ENCODE measurements around the gene ZDHHC7. TPM values are rescaled to one million over a fixed set of nuclear protein-coding genes. Genes with fewer than 3 reads are reported as not detected.
"Not testable (repeated sequence)": the region's sequence is repeated elsewhere in the genome, so short reads cannot be mapped to it uniquely, and the experiment has no call there.

Gene ZDHHC7, protein sequence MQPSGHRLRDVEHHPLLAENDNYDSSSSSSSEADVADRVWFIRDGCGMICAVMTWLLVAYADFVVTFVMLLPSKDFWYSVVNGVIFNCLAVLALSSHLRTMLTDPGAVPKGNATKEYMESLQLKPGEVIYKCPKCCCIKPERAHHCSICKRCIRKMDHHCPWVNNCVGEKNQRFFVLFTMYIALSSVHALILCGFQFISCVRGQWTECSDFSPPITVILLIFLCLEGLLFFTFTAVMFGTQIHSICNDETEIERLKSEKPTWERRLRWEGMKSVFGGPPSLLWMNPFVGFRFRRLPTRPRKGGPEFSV
- total RNA-seq (10 to 100 TPM; 29.0 to 32.5 TPM), polyA plus RNA-seq (10 to 100 TPM; 28.8 to 45.3 (median 37.7) TPM), total RNA-seq (48.0 to 76.2 (median 71.5) reads per million in 6 experiments)

DNA sequence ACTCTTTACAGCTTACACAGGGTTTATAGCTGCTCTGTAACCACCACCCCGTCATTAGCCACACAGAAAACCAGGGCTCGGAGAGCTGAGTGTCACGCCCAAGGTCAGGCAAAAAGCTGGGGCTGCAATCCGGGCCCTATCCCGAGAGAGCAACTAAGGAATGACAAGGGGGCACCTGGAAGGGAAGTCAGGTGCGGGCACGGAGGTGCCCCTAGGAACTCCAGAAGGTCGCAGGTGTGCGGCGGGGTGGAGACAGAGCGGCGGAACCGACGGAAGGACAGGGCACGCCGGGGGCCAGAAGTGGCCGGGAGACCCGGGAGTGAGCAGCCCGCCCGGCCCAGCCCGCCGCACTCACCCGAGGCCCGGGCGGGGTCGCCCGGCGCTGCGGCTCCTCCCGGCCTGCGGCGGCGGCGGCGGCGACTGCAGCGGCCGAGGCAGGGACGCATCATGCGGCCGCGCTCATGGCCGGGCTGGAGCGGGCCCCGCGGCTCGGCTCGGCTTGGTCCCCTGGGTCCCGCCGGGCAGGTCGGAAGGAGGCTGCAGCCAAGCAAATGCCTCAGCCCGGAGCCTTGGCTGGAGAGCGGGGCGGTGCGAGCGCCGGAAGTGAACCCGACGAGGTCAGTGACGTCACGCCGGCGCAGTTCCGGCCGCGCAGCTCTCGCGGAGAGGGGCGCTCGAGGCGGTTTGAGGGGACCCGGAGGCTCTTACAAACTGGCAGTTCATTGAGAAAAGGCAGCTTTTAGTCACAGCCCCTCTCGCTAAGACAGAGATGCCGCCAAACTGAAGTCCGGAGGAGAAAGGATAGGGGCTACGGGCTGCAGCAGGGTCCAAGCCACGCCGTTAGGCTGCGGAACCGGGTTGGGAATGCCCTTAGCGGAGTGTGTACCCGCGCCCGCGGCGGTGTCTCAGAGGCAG, at the start of gene ZDHHC7:
Gene ZDHHC7 (minus strand): TSS at position 605 of the 915 bp plus-strand sequence. CDS start 20,917 bp downstream, outside the sequence.
- H3K4me1 Mint-ChIP-seq, result peaks cover 20 to 55% (median 45%) of the 10 kb centered on the region in 4 donors
- peak within 1 kb of the TSS; percentile 95 to 99 (median 97) for H3K4me3 Mint-ChIP-seq

DNA sequence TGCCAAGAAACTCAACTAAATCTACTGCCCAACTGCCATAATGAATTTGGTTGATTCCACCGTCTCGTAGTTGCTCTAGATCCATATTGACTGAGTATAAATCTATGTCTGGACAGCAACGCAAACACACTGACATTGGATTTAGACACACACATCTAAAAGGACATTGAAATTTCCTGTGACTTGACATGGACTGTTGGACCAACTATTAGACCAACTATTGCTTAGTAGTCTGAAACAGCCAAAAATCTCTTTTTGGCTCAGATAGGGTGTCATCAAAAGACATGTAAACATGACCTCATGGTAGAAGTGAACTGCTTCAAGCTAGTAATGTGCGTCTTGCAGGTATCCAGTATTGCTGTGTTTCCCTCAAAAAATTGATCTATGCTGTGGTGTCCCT, 47.6 kb upstream of the ZDHHC7 start:
- H3K4me3 Mint-ChIP-seq, result no peak overlapping the region
- peaks cover 0 to 1% (median 0%) of the 10 kb centered on the region in 5 donors for H3K27me3 Mint-ChIP-seq
- no peaks in the 10 kb centered on the region for H3K36me3 Mint-ChIP-seq
- DNase-seq, result no peak
- no peak for ATAC-seq
- H3K27ac Mint-ChIP-seq, result peak overlapping the region; percentile 17 to 99 (median 81)
- H3K9me3 Mint-ChIP-seq, result no peaks in the 10 kb centered on the region
- POLR2A ChIA-PET, result no interaction called here
- H3K4me1 Mint-ChIP-seq, result peaks cover 34 to 88% (median 61%) of the 10 kb centered on the region in 4 donors

More for the DNA sequence above, at the start of gene ZDHHC7:
- ATAC-seq (peak; percentile 93 to 94), DNase-seq (peak; percentile 78 to 92 (median 86))
- Mint-ChIP-seq H3K27me3 (no peaks in the 10 kb centered on the region), H3K27ac (peak within 1 kb of the TSS; percentile 98 to 100 (median 99)), H3K9me3 (no peaks in the 10 kb centered on the region), H3K36me3 (peaks cover 0 to 10% (median 0%) of the 10 kb centered on the region in 3 donors)
- POLR2A ChIA-PET, result interaction anchor here (0.5 to 3.6 kb wide), 13 partner anchors 9 to 121 kb away, joined by 3 to 42 read pairs (median 3); partner anchors contain the start of gene KIAA0513

GRCh38 chr16:85057948-85058347, 46.6 kb upstream of the ZDHHC7 start:
- no peak for ATAC-seq
- DNase-seq, result no peak
- Mint-ChIP-seq H3K36me3 (no peaks in the 10 kb centered on the region), H3K9me3 (no peaks in the 10 kb centered on the region), H3K27ac (peak overlapping the region; percentile 92 to 99 (median 96)), H3K27me3 (peaks cover 0 to 1% (median 0%) of the 10 kb centered on the region in 5 donors), H3K4me3 (peak overlapping the region in 8 of 10 donors; percentile 31 to 82 (median 66)), H3K4me1 (peaks cover 33 to 86% (median 60%) of the 10 kb centered on the region in 4 donors)
- POLR2A ChIA-PET, result interaction anchor here (0.6 to 0.7 kb wide), 2 partner anchors 29 to 732 kb away, joined by 4 read pairs; no protein-coding TSS in a partner anchor

DNA sequence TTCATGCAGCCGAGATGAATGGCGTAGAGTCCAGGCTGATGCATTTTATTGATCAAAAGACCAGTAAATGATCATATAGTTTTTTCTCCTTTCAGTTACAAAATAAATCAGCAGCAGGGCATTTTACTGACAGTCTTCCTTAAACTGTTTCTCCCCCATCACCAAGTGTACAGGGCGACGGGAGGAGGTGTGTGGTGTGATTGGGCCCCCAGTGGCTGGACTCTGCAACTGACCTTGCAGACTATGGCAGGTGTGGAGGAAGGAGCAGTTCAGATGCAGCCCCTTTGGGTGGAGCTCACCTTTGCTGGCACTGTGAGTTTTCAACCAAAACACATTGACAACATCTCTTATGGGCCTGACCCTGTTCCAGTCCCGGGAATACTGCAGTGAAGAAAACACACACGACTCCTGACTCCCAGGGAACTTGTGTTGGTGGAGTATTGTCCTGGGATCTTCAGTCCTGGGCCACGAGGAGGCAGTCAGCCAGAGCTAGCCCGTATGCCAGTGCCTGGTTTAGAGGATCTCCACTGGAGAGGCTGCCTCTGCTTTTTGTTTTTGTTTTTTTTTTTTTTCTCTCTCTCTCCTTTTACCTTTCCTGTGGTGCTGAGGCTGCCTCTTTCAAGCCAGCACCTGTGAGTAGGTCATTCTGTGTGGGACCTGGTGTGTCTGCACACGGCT, 46.0 kb upstream of the ZDHHC7 start:
- Mint-ChIP-seq H3K4me3 (peak overlapping the region; percentile 29 to 92 (median 79)), H3K9me3 (no peaks in the 10 kb centered on the region), H3K36me3 (no peaks in the 10 kb centered on the region), H3K27me3 (peaks cover 0 to 1% (median 0%) of the 10 kb centered on the region in 5 donors), H3K27ac (peak overlapping the region; percentile 92 to 99 (median 96)), H3K4me1 (peaks cover 32 to 83% (median 55%) of the 10 kb centered on the region in 4 donors)
- DNase-seq, result no peak
- no peak for ATAC-seq
- POLR2A ChIA-PET, result interaction anchor here (0.6 to 2.4 kb wide), 4 partner anchors 19 to 732 kb away, joined by 4 to 24 read pairs (median 4); partner anchors contain the start of gene ZDHHC7

DNA sequence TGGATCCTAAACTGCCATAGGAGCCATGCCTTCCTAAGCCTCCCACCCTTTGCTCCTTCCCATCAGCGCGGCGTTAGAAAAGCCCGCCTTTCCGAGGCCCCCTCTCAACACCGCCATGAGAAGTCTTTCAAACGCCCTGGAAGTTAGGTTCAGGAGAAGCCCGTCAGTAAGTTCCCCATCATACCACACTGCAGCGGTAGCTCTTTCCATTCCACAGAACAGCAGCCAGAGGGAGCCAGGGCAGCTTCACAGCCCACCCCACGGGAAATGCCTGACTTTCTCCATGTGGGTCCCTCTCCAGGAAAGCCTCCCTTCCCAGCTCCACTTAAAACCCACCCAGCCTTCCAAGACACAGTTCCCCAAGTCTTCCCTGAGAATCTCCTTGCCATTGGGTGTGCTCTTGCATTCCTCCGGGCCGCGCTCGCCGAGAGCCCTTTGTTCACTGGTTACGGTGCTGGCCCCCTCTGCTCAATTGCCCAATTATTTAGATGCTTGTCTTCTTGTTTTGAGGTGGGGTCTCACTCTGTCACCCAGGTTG, 44.9 kb upstream of the ZDHHC7 start:
- Mint-ChIP-seq H3K4me3 (peak overlapping the region; percentile 77 to 92 (median 82)), H3K27ac (peak overlapping the region; percentile 92 to 99 (median 96)), H3K36me3 (peaks cover 0 to 3% (median 0%) of the 10 kb centered on the region in 3 donors), H3K4me1 (peaks cover 28 to 76% (median 47%) of the 10 kb centered on the region in 4 donors), H3K9me3 (no peaks in the 10 kb centered on the region), H3K27me3 (no peaks in the 10 kb centered on the region)
- ATAC-seq (no peak), DNase-seq (no peak)
- POLR2A ChIA-PET, result interaction anchor here (0.6 to 3.1 kb wide), 12 partner anchors 9 to 538 kb away, joined by 3 to 35 read pairs (median 6); partner anchors contain the start of genes KIAA0513 and ZDHHC7

DNA sequence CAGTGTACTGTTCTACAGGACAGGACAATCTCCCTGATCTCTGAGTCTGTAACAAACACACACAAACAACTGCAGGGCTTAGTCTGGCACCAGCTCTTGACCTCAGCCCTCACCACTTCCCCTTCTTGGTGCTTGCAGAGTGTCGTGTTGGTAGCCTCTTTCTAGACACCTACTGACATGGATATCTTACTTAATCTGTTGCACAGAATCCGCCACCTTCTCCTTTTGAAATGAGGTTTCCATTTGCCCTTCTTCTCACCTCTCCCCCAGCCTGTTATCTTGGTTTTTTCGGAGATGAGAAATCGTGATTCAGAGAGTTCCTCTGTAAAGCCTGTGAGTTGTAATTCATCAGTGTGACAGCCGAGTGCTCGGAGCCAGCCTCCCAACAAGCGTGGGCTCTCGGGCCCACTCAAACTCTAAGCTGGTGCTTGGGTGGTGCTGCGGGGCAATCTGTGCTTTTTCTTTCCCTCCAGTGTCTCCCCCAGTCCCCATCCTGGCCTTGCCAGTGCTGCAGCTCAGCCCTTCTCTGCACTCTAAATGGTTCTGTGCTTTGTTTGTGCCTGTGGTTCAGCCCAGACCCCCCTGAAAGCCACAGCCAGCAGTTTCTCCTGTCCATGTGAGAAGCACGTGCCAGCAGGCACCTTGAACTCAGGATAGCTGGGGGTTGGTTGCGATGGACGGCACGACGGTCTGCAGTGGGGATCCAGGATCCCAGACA, 44.3 kb upstream of the ZDHHC7 start:
- peaks cover 0 to 3% (median 0%) of the 10 kb centered on the region in 3 donors for H3K36me3 Mint-ChIP-seq
- H3K4me1 Mint-ChIP-seq, result peaks cover 27 to 79% (median 46%) of the 10 kb centered on the region in 4 donors
- peak overlapping the region; percentile 92 to 99 (median 96) for H3K27ac Mint-ChIP-seq
- H3K27me3 Mint-ChIP-seq, result no peaks in the 10 kb centered on the region
- DNase-seq, result peak; percentile 40 to 92 (median 76)
- POLR2A ChIA-PET, result interaction anchor here (0.6 to 3.1 kb wide), 12 partner anchors 9 to 537 kb away, joined by 3 to 35 read pairs (median 6); partner anchors contain the start of genes KIAA0513 and ZDHHC7
- H3K9me3 Mint-ChIP-seq, result no peaks in the 10 kb centered on the region
- ATAC-seq, result peak; percentile 90 to 96
- H3K4me3 Mint-ChIP-seq, result peak overlapping the region; percentile 77 to 92 (median 82)

DNA sequence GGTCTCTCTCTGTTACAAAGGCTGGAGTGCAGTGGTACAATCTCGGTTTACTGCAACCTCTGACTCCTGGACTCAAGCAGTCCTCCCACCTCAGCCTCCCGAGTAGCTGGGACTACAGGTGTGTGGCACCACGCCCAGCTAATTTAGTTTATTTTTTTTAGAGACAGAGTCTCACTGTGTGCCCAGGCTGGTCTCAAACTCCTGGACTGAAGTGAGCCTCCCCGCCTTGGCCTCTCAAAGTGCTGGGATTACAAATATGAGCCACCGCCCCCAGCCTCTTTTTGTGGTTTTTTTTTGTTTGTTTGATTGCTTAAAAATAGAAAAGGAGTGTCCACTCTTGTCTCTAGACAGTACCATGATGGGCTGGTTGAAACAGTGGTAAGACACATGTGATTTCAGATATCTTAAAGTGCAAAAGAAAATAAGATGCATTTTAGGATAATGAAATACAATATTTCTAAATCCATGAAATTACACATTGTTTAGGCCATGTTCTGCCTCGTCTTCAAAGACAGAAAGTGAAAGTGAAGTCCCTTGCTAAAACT, 43.7 kb upstream of the ZDHHC7 start:
- Mint-ChIP-seq H3K27ac (peak overlapping the region; percentile 92 to 99 (median 96)), H3K4me3 (peak overlapping the region; percentile 77 to 92 (median 82)), H3K9me3 (no peaks in the 10 kb centered on the region), H3K27me3 (no peaks in the 10 kb centered on the region), H3K4me1 (peaks cover 29 to 80% (median 46%) of the 10 kb centered on the region in 4 donors), H3K36me3 (peaks cover 0 to 3% (median 0%) of the 10 kb centered on the region in 3 donors)
- ATAC-seq (no peak), DNase-seq (no peak)
- POLR2A ChIA-PET, result interaction anchor here (0.6 to 3.1 kb wide), 6 partner anchors 8 to 685 kb away, joined by 5 to 35 read pairs (median 16); partner anchors contain the start of genes KIAA0513 and ZDHHC7

- DNase-seq, H3K36me3 Mint-ChIP-seq, H3K27me3 Mint-ChIP-seq, H3K9me3 Mint-ChIP-seq, ATAC-seq: not testable (repeated sequence)
- peak overlapping the region; percentile 66 to 99 (median 96) for H3K27ac Mint-ChIP-seq
- peaks cover 31 to 80% (median 48%) of the 10 kb centered on the region in 4 donors for H3K4me1 Mint-ChIP-seq
- peak overlapping the region in 3 of 10 donors; percentile 25 to 85 (median 80) for H3K4me3 Mint-ChIP-seq
- POLR2A ChIA-PET, result interaction anchor here (0.6 to 3.1 kb wide), 4 partner anchors 11 to 686 kb away, joined by 3 to 35 read pairs (median 10); partner anchors contain the start of gene KIAA0513
Observed at GRCh38 chr16:85054321-85054720, 43.0 kb upstream of the ZDHHC7 start.

- no peak for DNase-seq
- H3K36me3 Mint-ChIP-seq, result peaks cover 0 to 6% (median 2%) of the 10 kb centered on the region in 3 donors
- H3K4me3 Mint-ChIP-seq, result no peak overlapping the region
- peaks cover 32 to 79% (median 52%) of the 10 kb centered on the region in 4 donors for H3K4me1 Mint-ChIP-seq
- peak overlapping the region in 4 of 10 donors; percentile 8 to 35 (median 20) for H3K27ac Mint-ChIP-seq
- POLR2A ChIA-PET, result no interaction called here
- H3K27me3 Mint-ChIP-seq, result peaks cover 0 to 1% (median 0%) of the 10 kb centered on the region in 5 donors
- H3K9me3 Mint-ChIP-seq, result no peaks in the 10 kb centered on the region
- no peak for ATAC-seq
Observed at GRCh38 chr16:85052536-85052935, 41.2 kb upstream of the ZDHHC7 start.

GRCh38 chr16:85051683-85052082, 40.3 kb upstream of the ZDHHC7 start:
- ATAC-seq (no peak), DNase-seq (no peak)
- no peaks in the 10 kb centered on the region for H3K9me3 Mint-ChIP-seq
- H3K4me1 Mint-ChIP-seq, result peaks cover 32 to 79% (median 51%) of the 10 kb centered on the region in 4 donors
- POLR2A ChIA-PET, result interaction anchor here (1.6 kb wide), 1 partner anchor 24 kb away, joined by 5 read pairs; the partner anchor contains the start of gene KIAA0513
- peak overlapping the region in 1 of 10 donors; percentile 14 for H3K4me3 Mint-ChIP-seq
- H3K36me3 Mint-ChIP-seq, result peaks cover 0 to 6% (median 2%) of the 10 kb centered on the region in 3 donors
- H3K27me3 Mint-ChIP-seq, result peaks cover 0 to 1% (median 0%) of the 10 kb centered on the region in 5 donors
- peak overlapping the region in 6 of 10 donors; percentile 8 to 86 (median 51) for H3K27ac Mint-ChIP-seq
